Colonic mucosa (tissue), 4 donors: ENCODE measurements around the gene TUBGCP2. TPM values are rescaled to one million over a fixed set of nuclear protein-coding genes. Genes with fewer than 3 reads are reported as not detected.

Experiments used
- DNase-seq: peaks from one replicate; pipeline ENCODE4 v3.0.0-alpha.2; 2020
- H3K27ac ChIP-seq: fragments of 200-600 bp; one replicate; pipeline ENCODE4 v1.8.0; 2021
- H3K27me3 ChIP-seq: fragments of 200-600 bp; one replicate; pipeline ENCODE4 v1.8.0; 2021
- H3K36me3 ChIP-seq: fragments of 200-600 bp; one replicate; pipeline ENCODE4 v1.8.0; 2021
- H3K4me1 ChIP-seq: fragments of 200-600 bp; one replicate; pipeline ENCODE4 v1.8.0; 2021; ENCODE audit warnings: mild to moderate bottlenecking
- H3K4me3 ChIP-seq: fragments of 200-600 bp; one replicate; pipeline ENCODE4 v1.8.0; 2021
- H3K9ac ChIP-seq, 2 donors: one replicate each; pipeline ENCODE4 v1.7.0; 2013; ENCODE audit warnings: control low read depth in 2 of 2, low read depth in 2 of 2, low read length in 2 of 2
- H3K9me3 ChIP-seq: fragments of 200-600 bp; one replicate; pipeline ENCODE4 v1.8.0; 2021
- CTCF ChIP-seq: fragments of 200-600 bp; IDR thresholded peaks from one replicate; pipeline ENCODE4 v1.8.0; 2022; ENCODE audit warnings: antibody characterized with exemption, mild to moderate bottlenecking
- intact Hi-C: fragments of 100-400 bp; cut with DNase I; formaldehyde crosslinking; loops from one replicate; pipeline ENCODE4 v1.14.1; 2022
- total RNA-seq, 2 donors: library from RNA; stranded (reverse); fragmentation: NEBNext Ultra II Directional in 1 of 2; extraction: Animal tissue kit (Norgen Biotek cat#: 25700) in 1 of 2; gene quantifications; one replicate each; pipeline ENCODE4 v1.2.1, GENCODE V29; 2021
- donor health status: healthy.
- donor health status: DM: no; HTN: no; CAD: no.
- donor health status: DM: no; HTN: no; CAD: no.

The TUBGCP2 gene
- total RNA-seq, 2 donors from 2014 or later: 64.7 to 67.5 TPM

GRCh38 chr10:133327651-133328357 is 19.1 kb upstream of the TUBGCP2 start:
- no peak for TF ChIP-seq CTCF
- DNase-seq: no peak
- Histone ChIP-seq H3K4me1 (peaks cover 13% of the 10 kb centered on the region), H3K27ac (no peak overlapping the region), H3K4me3 (no peak overlapping the region), H3K9me3 (no peaks in the 10 kb centered on the region), H3K9ac (no peak overlapping the region), H3K36me3 (no peaks in the 10 kb centered on the region), H3K27me3 (peaks cover 49% of the 10 kb centered on the region)
- intact Hi-C loops: loop anchor here (10.0 kb wide), 1 partner anchor 197 kb away; the partner anchor contains the start of gene CYP2E1

DNA sequence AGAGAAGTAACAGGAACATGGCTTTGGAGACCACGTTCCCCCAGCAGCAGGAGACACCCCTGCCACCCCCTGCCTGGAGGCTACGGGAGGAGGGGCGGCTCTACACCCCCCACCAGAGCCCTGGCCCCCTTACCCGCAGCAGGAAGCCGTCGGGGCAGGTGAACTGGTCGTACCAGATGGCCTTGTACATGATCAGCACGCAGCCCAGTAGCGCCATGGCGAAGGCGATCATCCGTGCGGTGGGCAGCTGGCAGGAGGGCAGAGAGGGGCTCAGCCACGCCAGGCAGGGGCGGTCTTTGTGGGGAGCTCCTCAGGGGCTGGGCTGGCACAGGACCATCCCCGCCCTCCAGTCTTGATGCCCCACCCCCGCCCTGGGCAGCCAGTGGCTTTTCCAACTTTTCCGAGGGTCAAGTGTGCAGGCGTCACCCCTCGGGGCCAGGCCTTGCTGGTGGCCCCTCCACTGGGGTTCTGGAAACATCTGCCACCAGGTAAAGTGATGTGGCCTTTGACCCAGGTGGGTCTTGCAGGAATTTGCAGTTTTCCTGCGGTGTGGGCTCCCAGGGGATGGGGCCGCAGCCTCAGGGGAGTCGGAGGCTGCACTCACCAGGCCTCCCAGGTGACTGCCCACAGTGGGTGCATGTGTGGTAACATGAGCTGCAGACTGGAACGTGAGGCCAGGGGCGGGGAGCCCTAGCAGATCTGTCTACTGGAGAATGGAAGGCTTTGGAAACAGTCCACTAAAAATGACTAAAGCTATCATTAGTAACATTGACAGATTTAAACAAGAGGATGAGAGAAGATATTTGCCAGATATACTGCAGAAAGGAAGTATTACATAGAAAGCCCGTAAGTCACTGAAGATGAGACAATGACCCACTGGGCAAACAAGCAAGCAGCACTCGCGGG is 18.3 kb upstream of the TUBGCP2 start:
- Histone ChIP-seq H3K36me3 (no peaks in the 10 kb centered on the region), H3K27ac (no peak overlapping the region), H3K9ac (no peak overlapping the region), H3K9me3 (no peaks in the 10 kb centered on the region), H3K27me3 (peaks cover 49% of the 10 kb centered on the region), H3K4me1 (peaks cover 13% of the 10 kb centered on the region), H3K4me3 (no peak overlapping the region)
- intact Hi-C loops: loop anchor here (10.0 kb wide), 1 partner anchor 198 kb away; the partner anchor contains the start of gene CYP2E1
- no peak for DNase-seq
- TF ChIP-seq CTCF: no peak

DNA sequence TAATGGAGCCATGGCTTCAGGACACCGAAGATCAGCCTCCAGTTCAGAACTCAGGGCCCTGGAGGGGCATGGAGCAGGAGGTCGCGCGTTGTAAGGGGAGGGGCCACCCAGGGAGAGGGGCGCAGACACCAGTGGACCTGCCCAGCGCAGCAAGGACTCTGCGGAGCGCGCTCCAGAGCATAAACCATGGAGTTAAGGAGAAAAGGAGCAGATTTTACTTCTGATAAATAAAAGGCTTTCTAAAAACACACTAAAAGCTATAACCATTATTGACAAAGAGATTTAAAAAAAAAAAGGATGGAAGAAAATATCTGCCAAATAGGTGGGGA is 17.5 kb upstream of the TUBGCP2 start:
- intact Hi-C loops: loop anchor here (10.0 kb wide), 1 partner anchor 199 kb away; the partner anchor contains the start of gene CYP2E1
- Histone ChIP-seq H3K4me3 (peak overlapping the region; percentile 26), H3K27me3 (peaks cover 44% of the 10 kb centered on the region), H3K36me3 (no peaks in the 10 kb centered on the region), H3K9me3 (no peaks in the 10 kb centered on the region), H3K9ac (no peak overlapping the region), H3K27ac (no peak overlapping the region), H3K4me1 (peaks cover 13% of the 10 kb centered on the region)
- no peak for DNase-seq
- TF ChIP-seq CTCF: no peak

DNA sequence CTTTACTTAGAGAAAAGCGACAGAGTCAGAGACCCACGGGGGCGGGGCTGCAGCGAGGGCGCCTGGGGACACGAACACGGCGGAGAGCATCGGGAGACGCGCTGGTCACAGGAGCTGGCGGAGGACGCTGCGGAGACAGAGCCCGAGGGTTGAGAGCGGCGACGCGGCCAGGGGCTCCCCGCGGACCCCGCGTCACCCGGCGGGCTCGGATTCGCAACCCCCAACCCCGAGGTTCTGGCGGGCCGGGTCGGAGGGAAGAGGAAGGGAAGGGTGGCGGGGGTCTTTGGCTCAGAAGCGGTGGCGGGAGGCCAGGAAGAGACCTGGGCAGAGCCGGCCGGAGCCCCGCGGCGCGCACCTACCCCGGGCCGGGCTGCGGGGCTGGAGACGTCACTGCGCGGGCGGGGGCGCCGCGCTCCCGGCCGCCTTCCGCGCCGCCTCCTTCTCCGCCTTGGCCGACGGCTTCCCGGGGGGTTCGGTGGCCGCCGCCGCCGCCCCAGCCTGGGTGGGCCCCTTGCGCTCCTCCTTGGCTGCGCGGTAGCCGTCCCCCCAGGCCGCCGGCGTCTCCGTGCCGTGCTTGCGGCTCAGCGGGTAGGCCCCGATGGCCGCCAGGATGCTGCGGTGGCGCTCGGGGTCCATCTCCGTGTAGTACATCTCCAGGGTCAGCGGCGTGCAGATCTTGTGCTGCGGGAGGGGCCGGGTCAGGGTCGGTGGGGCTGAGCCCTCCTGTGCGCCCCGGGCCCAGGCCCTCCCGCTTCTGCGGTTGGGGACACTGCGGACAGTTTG is 17.0 kb upstream of the TUBGCP2 start:
- H3K9me3 ChIP-seq: no peaks in the 10 kb centered on the region
- no peaks in the 10 kb centered on the region for H3K36me3 ChIP-seq
- peak overlapping the region; percentile 26 for H3K4me3 ChIP-seq
- peaks cover 44% of the 10 kb centered on the region for H3K27me3 ChIP-seq
- H3K9ac ChIP-seq: peak overlapping the region in 1 of 2 donors; percentile 56
- no peak for TF ChIP-seq CTCF
- intact Hi-C loops: loop anchor here (10.0 kb wide), 1 partner anchor 199 kb away; the partner anchor contains the start of gene CYP2E1
- peaks cover 13% of the 10 kb centered on the region for H3K4me1 ChIP-seq
- H3K27ac ChIP-seq: no peak overlapping the region
- DNase-seq: no peak

DNA sequence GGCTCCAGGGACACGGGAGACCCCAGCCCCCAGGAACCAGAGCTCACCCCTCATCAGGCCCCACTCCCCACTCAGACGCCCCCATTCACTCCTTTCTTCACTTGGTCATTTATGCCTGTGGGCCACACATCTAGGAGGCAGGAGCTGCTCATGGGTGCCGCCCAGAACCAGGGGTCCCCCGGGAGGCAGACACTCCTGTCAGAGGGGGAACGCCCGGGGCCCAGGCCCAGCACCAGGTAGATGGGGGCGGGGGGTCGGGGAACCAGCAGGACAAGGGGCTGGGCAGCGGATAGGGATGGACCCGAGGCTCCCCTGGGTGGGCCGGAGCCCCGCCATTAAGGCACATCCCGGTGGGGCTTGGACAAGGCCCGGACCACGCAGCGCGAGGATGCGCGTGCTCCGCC is 16.2 kb upstream of the TUBGCP2 start:
- H3K9ac ChIP-seq: no peak overlapping the region
- H3K9me3 ChIP-seq: no peaks in the 10 kb centered on the region
- intact Hi-C loops: loop anchor here (10.0 kb wide), 1 partner anchor 200 kb away; the partner anchor contains the start of gene CYP2E1
- H3K4me1 ChIP-seq: peaks cover 13% of the 10 kb centered on the region
- no peak for TF ChIP-seq CTCF
- peaks cover 44% of the 10 kb centered on the region for H3K27me3 ChIP-seq
- no peak overlapping the region for H3K27ac ChIP-seq
- DNase-seq: no peak
- H3K4me3 ChIP-seq: no peak overlapping the region
- no peaks in the 10 kb centered on the region for H3K36me3 ChIP-seq
